NCI-H524 treated with DMSO at 0.1 percent for 48 hours (cell line): ENCODE measurements around the gene GALM.
"Not testable (repeated sequence)": the region's sequence is repeated elsewhere in the genome, so short reads cannot be mapped to it uniquely, and the experiment has no call there.

Source experiments
- DNase-seq: peaks from one replicate; lab custom pipeline; 2025; lab: John Stamatoyannopoulos, UW

Gene GALM

GRCh38 chr2:38712413-38712812, 46.5 kb downstream of the GALM start:
- DNase-seq = no peak

GRCh38 chr2:38712871-38713270, 47.0 kb downstream of the GALM start:
- no peak for DNase-seq

GRCh38 chr2:38713338-38713737, 47.4 kb downstream of the GALM start:
- no peak for DNase-seq

- not testable (repeated sequence) for DNase-seq
These were observed 49.0 kb downstream of the GALM start for GRCh38 chr2:38714941-38715340.

GRCh38 chr2:38716185-38716584, 50.3 kb downstream of the GALM start:
- DNase-seq = no peak

- DNase-seq = no peak
These were observed 52.7 kb downstream of the GALM start for GRCh38 chr2:38718601-38719000.

GRCh38 chr2:38719706-38720105, 53.8 kb downstream of the GALM start:
- DNase-seq = no peak

GRCh38 chr2:38720613-38721241, 54.8 kb downstream of the GALM start:
- DNase-seq = no peak

- DNase-seq = peak; percentile 67
These were observed 56.6 kb downstream of the GALM start for GRCh38 chr2:38722271-38723061.

GRCh38 chr2:38723173-38723572, 57.3 kb downstream of the GALM start:
- no peak for DNase-seq

- no peak for DNase-seq
These were observed 61.7 kb downstream of the GALM start for GRCh38 chr2:38727661-38728060.

GRCh38 chr2:38728694-38729093, 62.8 kb downstream of the GALM start:
- no peak for DNase-seq

- no peak for DNase-seq
These were observed 65.2 kb downstream of the GALM start for GRCh38 chr2:38731090-38731489.

GRCh38 chr2:38731684-38732221, 65.8 kb downstream of the GALM start:
- DNase-seq = no peak

GRCh38 chr2:38733300-38733971, 67.5 kb downstream of the GALM start:
- no peak for DNase-seq

- no peak for DNase-seq
These were observed 68.6 kb downstream of the GALM start for GRCh38 chr2:38734299-38735058.

GRCh38 chr2:38735999-38736320, 70.0 kb downstream of the GALM start:
- no peak for DNase-seq

- not testable (repeated sequence) for DNase-seq
These were observed 71.2 kb downstream of the GALM start for GRCh38 chr2:38737000-38737698.

- no peak for DNase-seq
These were observed 72.0 kb downstream of the GALM start for GRCh38 chr2:38737925-38738324.

- no peak for DNase-seq
These were observed 73.6 kb downstream of the GALM start for GRCh38 chr2:38739524-38739923.

- no peak for DNase-seq
These were observed 75.2 kb downstream of the GALM start for GRCh38 chr2:38740851-38741731.
